Activated CD4-positive, alpha-beta T cell treated with anti-CD3 and anti-CD28 coated beads, Interleukin-2, amount 10 ng/mL, durations not matched to agents 24 days and 14 days (primary cell): ENCODE data around the gene CCDC146. TPM values are rescaled to one million over a fixed set of nuclear protein-coding genes. Genes with fewer than 3 reads are reported as not detected.
"Not testable (repeated sequence)": the region's sequence is repeated elsewhere in the genome, so short reads cannot be mapped to it uniquely, and the experiment has no call there.

ENCODE experiments used
- DNase-seq: peaks from one replicate; pipeline ENCODE4 v3.0.0; 2022
- H3K27ac Mint-ChIP-seq: one replicate; pipeline ENCODE4 v1.8.0; 2022; ENCODE audit warnings: mild to moderate bottlenecking, mixed read lengths
- H3K27me3 Mint-ChIP-seq: one replicate; pipeline ENCODE4 v1.8.0; 2022; ENCODE audit warnings: mixed read lengths
- H3K36me3 Mint-ChIP-seq: one replicate; pipeline ENCODE4 v1.8.0; 2022; ENCODE audit warnings: low read depth, mild to moderate bottlenecking, mixed read lengths
- H3K4me1 Mint-ChIP-seq: one replicate; pipeline ENCODE4 v1.8.0; 2021; ENCODE audit warnings: mixed read lengths
- H3K4me3 Mint-ChIP-seq: one replicate; pipeline ENCODE4 v1.8.0; 2022; ENCODE audit warnings: mild to moderate bottlenecking, moderate library complexity, mixed read lengths
- H3K9me3 Mint-ChIP-seq: one replicate; pipeline ENCODE4 v1.8.0; 2021; ENCODE audit warnings: mixed read lengths
- intact Hi-C: fragments of 100-400 bp; cut with micrococcal nuclease; formaldehyde crosslinking; loops from one replicate; pipeline ENCODE4 v1.15.1; 2023
- total RNA-seq: library from RNA; stranded (reverse); gene quantifications from 2 replicates; pipeline ENCODE4 v1.2.3, GENCODE V29; 2022

Gene CCDC146
- total RNA-seq, 1 donor from 2014 or later = 1.5 TPM

GRCh38 chr7:77112719-77113306 is 9.6 kb upstream of the CCDC146 start:
- H3K9me3 Mint-ChIP-seq, H3K27me3 Mint-ChIP-seq, intact Hi-C loops, H3K4me1 Mint-ChIP-seq, H3K27ac Mint-ChIP-seq, DNase-seq, H3K36me3 Mint-ChIP-seq, H3K4me3 Mint-ChIP-seq: not testable (repeated sequence)

GRCh38 chr7:77125486-77125885 is 3.1 kb downstream of the CCDC146 start:
- H3K27me3 Mint-ChIP-seq, H3K36me3 Mint-ChIP-seq, H3K9me3 Mint-ChIP-seq, intact Hi-C loops, H3K4me3 Mint-ChIP-seq, DNase-seq, H3K27ac Mint-ChIP-seq: not testable (repeated sequence)
- H3K4me1 Mint-ChIP-seq = peaks cover 15% of the 10 kb centered on the region

GRCh38 chr7:77127009-77127408 is 4.6 kb downstream of the CCDC146 start:
- H3K36me3 Mint-ChIP-seq, intact Hi-C loops, H3K4me3 Mint-ChIP-seq, H3K27me3 Mint-ChIP-seq, H3K27ac Mint-ChIP-seq, H3K9me3 Mint-ChIP-seq: not testable (repeated sequence)
- peak; percentile 55 for DNase-seq
- H3K4me1 Mint-ChIP-seq = peaks cover 13% of the 10 kb centered on the region

- not testable (repeated sequence) for H3K9me3 Mint-ChIP-seq, H3K4me1 Mint-ChIP-seq, H3K27me3 Mint-ChIP-seq, H3K36me3 Mint-ChIP-seq
- intact Hi-C loops = loop anchor here (1.0 kb wide), 1 partner anchor 119 kb away; no protein-coding TSS in a partner anchor
- Mint-ChIP-seq H3K4me3 (peak overlapping the region; percentile 19), H3K27ac (peak overlapping the region; percentile 70)
- DNase-seq = peak; percentile 57
These were observed 6.4 kb downstream of the CCDC146 start for GRCh38 chr7:77128582-77129410.

GRCh38 chr7:77131781-77132180 is 9.4 kb downstream of the CCDC146 start:
- intact Hi-C loops, DNase-seq, H3K4me3 Mint-ChIP-seq, H3K27ac Mint-ChIP-seq, H3K9me3 Mint-ChIP-seq, H3K36me3 Mint-ChIP-seq, H3K27me3 Mint-ChIP-seq: not testable (repeated sequence)
- H3K4me1 Mint-ChIP-seq = peaks cover 11% of the 10 kb centered on the region

- H3K36me3 Mint-ChIP-seq, H3K27ac Mint-ChIP-seq, H3K4me3 Mint-ChIP-seq, H3K27me3 Mint-ChIP-seq, H3K4me1 Mint-ChIP-seq, DNase-seq, intact Hi-C loops: not testable (repeated sequence)
- peaks cover 12% of the 10 kb centered on the region for H3K9me3 Mint-ChIP-seq
These were observed 16.3 kb downstream of the CCDC146 start for GRCh38 chr7:77138668-77139067.

GRCh38 chr7:77140291-77140690 is 17.9 kb downstream of the CCDC146 start:
- H3K4me3 Mint-ChIP-seq, DNase-seq, H3K27me3 Mint-ChIP-seq, intact Hi-C loops, H3K4me1 Mint-ChIP-seq, H3K27ac Mint-ChIP-seq, H3K36me3 Mint-ChIP-seq: not testable (repeated sequence)
- H3K9me3 Mint-ChIP-seq = peaks cover 17% of the 10 kb centered on the region

- not testable (repeated sequence) for H3K4me3 Mint-ChIP-seq, H3K36me3 Mint-ChIP-seq
- H3K4me1 Mint-ChIP-seq = peaks cover 12% of the 10 kb centered on the region
These were observed 29.8 kb downstream of the CCDC146 start for GRCh38 chr7:77152232-77152631.

GRCh38 chr7:77154917-77155464 is 32.6 kb downstream of the CCDC146 start:
- H3K4me3 Mint-ChIP-seq, intact Hi-C loops, H3K9me3 Mint-ChIP-seq, H3K27me3 Mint-ChIP-seq, H3K36me3 Mint-ChIP-seq, DNase-seq: not testable (repeated sequence)
- H3K27ac Mint-ChIP-seq = peak overlapping the region; percentile 90
- H3K4me1 Mint-ChIP-seq = peaks cover 25% of the 10 kb centered on the region

More at GRCh38 chr7:77152232-77152631, 29.8 kb downstream of the CCDC146 start:
- H3K27me3 Mint-ChIP-seq, H3K27ac Mint-ChIP-seq, intact Hi-C loops, DNase-seq, H3K9me3 Mint-ChIP-seq: not testable (repeated sequence)

GRCh38 chr7:77155601-77156377 is 33.4 kb downstream of the CCDC146 start:
- peak overlapping the region; percentile 90 for H3K27ac Mint-ChIP-seq

GRCh38 chr7:77157034-77157433 is 34.6 kb downstream of the CCDC146 start:
- DNase-seq, H3K36me3 Mint-ChIP-seq, H3K27me3 Mint-ChIP-seq, H3K9me3 Mint-ChIP-seq, intact Hi-C loops: not testable (repeated sequence)
- peaks cover 25% of the 10 kb centered on the region for H3K4me1 Mint-ChIP-seq
- peak overlapping the region; percentile 63 for H3K4me3 Mint-ChIP-seq
- peak overlapping the region; percentile 95 for H3K27ac Mint-ChIP-seq

More at GRCh38 chr7:77155601-77156377, 33.4 kb downstream of the CCDC146 start:
- Mint-ChIP-seq H3K4me3 (peak overlapping the region; percentile 47), H3K4me1 (peaks cover 25% of the 10 kb centered on the region)
- DNase-seq, H3K27me3 Mint-ChIP-seq, H3K9me3 Mint-ChIP-seq, H3K36me3 Mint-ChIP-seq, intact Hi-C loops: not testable (repeated sequence)

- Mint-ChIP-seq H3K4me1 (peaks cover 25% of the 10 kb centered on the region), H3K27ac (peak overlapping the region; percentile 95), H3K9me3 (peaks cover 7% of the 10 kb centered on the region), H3K4me3 (peak overlapping the region; percentile 63), H3K27me3 (peaks cover 2% of the 10 kb centered on the region), H3K36me3 (peaks cover 2% of the 10 kb centered on the region)
- intact Hi-C loops = no loop called here
- peak; percentile 70 for DNase-seq
These were observed 35.0 kb downstream of the CCDC146 start for GRCh38 chr7:77157446-77157845.

- H3K4me1 Mint-ChIP-seq, H3K36me3 Mint-ChIP-seq, H3K4me3 Mint-ChIP-seq, H3K27me3 Mint-ChIP-seq, H3K9me3 Mint-ChIP-seq, H3K27ac Mint-ChIP-seq, intact Hi-C loops, DNase-seq: not testable (repeated sequence)
These were observed 48.7 kb downstream of the CCDC146 start for GRCh38 chr7:77171073-77171472.
